IPS-18c (cell line): ENCODE measurements around the gene RHOU.
A peak's percentile ranks its signal among the peaks of the same experiment; 100 is the strongest.

ENCODE experiments used
- H3K4me3 ChIP-seq: 2 replicates; pipeline ENCODE4 v1.7.0; 2013; ENCODE audit warnings: low read depth, mild to moderate bottlenecking, low read length, moderate library complexity; ENCODE audit not compliant: insufficient read depth
- H3K9me3 ChIP-seq: one replicate; pipeline ENCODE4 v1.6.1; 2013; ENCODE audit warnings: mild to moderate bottlenecking, low read length, moderate library complexity; ENCODE audit not compliant: control insufficient read depth, insufficient read depth

The RHOU gene

GRCh38 chr1:228732426-228732825 lies 2.9 kb upstream of the RHOU start:
- Histone ChIP-seq H3K4me3 (no peak overlapping the region), H3K9me3 (no peaks in the 10 kb centered on the region)

- H3K4me3 ChIP-seq, result no peak overlapping the region
- H3K9me3 ChIP-seq, result no peaks in the 10 kb centered on the region
Measured at GRCh38 chr1:228733576-228733975, 1.7 kb upstream of the RHOU start.

DNA sequence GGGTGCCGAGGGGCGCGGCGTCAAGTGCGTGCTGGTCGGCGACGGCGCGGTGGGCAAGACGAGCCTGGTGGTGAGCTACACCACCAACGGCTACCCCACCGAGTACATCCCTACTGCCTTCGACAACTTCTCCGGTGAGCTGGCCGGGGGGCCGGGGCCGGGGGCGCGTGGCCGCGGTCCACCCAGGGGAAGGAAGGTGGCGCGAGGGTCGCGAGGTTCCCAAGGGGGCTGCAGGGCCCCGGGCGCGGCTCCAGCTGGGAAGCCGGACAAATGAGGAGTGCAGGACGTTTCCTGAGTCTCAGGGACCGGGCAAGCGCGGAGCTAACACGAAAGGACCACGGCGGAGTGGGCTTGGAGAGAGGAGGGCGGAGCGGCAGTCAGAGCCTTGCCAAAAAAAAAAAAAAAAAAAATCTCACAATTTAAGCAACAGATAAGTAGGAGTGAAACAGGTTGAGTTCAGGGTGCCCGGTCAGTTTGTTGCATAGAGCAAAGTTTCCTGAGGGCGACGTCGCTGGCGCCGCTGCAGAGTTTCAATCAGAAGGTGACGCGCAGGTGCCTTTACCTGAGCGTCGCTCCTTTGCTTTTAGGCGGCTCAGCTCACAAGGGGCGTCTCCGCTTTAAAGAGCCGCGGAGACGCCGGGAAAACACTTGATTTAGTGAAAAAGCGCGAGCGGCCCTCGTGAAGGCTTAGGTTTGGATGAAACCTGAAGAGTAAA lies 750 bp downstream of the RHOU start:
- no peaks in the 10 kb centered on the region for H3K9me3 ChIP-seq
- H3K4me3 ChIP-seq, result peak overlapping the region; percentile 65

DNA sequence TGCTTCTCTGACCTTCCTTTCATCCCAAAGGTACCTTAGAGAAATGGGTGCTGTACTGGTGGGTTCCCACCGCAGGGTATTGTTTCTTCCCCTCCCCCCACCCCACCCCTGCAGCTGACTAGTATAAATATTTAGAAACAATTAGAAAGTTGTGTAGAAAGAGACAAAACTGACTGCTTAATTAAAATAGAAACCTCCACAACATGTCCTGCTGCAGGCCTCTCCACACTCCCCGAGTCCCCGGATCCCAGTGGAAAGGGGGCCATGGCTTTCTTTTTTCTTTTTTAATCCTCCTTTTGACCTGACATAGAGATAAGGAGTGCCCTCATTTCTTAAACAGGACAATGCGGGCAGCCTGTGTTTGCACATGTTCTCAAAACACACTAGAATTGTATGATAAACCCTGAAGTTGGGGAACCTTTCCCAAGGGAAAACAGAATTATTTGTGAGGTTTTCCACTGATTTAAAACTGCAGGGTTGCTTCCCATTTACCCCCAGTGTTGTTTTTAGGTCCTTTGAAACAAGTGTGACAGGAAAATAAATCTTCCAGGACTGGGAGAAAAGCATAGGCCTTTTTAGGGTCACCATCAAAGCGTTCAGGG lies 1.7 kb downstream of the RHOU start:
- H3K4me3 ChIP-seq, result peak overlapping the region; percentile 65; the same call in 1 of the 2 replicates
- no peaks in the 10 kb centered on the region for H3K9me3 ChIP-seq

DNA sequence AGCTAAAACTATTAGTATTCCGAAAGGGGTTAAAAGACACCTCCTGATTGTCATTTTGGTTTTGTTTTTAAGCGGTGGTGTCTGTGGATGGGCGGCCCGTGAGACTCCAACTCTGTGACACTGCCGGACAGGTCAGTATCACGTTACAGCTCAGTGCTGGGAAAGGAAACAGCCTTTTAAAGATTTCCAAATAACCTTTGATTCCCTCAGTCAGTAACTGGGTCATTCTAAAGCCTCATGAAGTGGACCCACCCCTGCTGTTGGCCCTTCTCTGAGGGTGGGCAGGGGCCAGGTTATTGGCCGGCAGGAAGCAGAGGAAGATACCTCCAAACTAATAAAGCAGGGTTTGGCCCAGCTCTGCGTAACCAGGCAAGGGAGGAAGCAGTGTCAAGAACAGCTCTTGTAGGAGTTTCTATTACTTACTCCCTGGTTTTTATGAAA lies 2.3 kb downstream of the RHOU start:
- Histone ChIP-seq H3K4me3 (no peak overlapping the region), H3K9me3 (no peaks in the 10 kb centered on the region)

DNA sequence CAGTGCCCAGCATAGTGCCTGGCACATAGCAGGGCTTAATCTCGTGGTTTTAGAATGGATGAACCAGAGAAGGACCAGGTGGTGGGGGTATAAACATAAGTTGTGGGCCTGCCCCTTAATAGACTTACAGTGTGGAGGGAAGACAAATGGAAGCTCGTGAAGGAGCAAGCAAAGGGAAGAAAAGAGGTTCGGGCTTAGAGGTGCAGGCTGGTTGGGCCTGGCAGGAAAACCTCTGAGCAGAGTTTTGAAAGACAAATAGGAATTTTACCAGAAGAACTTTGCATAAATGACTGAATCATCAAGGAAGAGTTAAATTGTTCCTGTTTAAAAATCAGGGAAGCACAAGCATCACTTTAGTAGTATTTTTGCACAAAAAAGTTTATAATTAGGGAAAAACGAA lies 4.5 kb downstream of the RHOU start:
- H3K9me3 ChIP-seq, result no peaks in the 10 kb centered on the region
- no peak overlapping the region for H3K4me3 ChIP-seq

- H3K9me3 ChIP-seq, result no peaks in the 10 kb centered on the region
- no peak overlapping the region for H3K4me3 ChIP-seq
Measured at GRCh38 chr1:228740543-228741317, 5.5 kb downstream of the RHOU start.

GRCh38 chr1:228742281-228742860 lies 7.1 kb downstream of the RHOU start:
- H3K9me3 ChIP-seq, result no peaks in the 10 kb centered on the region
- H3K4me3 ChIP-seq, result no peak overlapping the region

DNA sequence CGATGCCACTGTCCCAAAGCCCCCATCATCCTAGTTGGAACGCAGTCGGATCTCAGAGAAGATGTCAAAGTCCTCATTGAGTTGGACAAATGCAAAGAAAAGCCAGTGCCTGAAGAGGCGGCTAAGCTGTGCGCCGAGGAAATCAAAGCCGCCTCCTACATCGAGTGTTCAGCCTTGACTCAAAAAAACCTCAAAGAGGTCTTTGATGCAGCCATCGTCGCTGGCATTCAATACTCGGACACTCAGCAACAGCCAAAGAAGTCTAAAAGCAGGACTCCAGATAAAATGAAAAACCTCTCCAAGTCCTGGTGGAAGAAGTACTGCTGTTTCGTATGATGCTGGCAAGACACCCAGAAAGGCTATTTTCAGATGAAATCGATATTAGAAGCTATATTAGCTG lies 8.1 kb downstream of the RHOU start:
- Histone ChIP-seq H3K9me3 (no peaks in the 10 kb centered on the region), H3K4me3 (no peak overlapping the region)

- H3K4me3 ChIP-seq, result no peak overlapping the region
Measured at GRCh38 chr1:228744356-228744755, 9.1 kb downstream of the RHOU start.

GRCh38 chr1:228744918-228745317 lies 9.6 kb downstream of the RHOU start:
- no peak overlapping the region for H3K4me3 ChIP-seq
- H3K9me3 ChIP-seq, result no peaks in the 10 kb centered on the region

More at GRCh38 chr1:228744356-228744755, 9.1 kb downstream of the RHOU start:
- no peaks in the 10 kb centered on the region for H3K9me3 ChIP-seq

DNA sequence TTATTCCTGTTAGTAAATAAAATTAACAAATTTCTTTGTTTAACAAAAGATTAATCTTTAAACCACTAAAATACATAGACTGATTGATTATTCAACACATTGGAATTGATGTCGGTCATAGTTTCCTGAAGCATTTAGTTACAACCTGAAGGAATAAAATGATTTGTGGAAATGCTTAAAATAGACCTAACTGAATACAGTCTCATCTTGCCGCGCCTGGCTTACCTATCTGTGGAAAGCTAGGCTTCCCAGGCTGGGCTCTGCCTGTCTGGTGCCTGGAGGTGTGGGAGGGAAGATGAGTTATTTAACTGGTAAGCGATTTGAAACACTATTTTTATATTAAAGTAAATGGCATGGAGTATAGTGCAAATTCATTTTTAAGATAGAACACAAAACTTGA lies 10.2 kb downstream of the RHOU start:
- H3K9me3 ChIP-seq, result no peaks in the 10 kb centered on the region

DNA sequence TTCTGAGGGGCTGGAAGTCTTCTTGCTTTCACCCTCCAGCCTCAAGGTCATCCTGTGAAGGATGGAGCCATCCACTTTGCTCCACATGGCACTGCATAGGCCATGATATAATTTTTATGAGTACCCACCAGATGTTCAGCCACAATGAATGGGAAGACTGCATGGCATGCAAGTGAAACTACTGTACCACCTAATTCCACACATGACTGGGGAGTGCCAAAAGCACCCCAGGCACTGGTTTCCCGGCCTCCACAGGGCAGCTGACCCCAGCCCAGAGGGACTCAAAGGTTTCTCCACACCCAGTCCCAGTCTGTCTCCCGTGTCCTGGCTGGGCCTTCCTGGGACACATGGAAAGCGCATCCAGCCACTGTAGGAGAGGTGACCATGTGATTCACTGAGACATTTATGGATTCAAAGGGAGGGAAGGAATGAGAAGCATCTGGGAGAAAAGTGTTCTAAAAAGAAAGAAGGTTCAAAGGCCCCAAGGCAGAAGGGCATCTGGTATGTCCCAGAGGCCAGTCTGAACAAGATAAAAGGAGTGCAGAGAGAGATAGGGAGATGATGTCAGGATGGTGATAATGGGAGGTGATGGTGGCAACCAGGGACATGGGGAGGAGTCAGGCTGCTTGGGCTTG lies 12.1 kb downstream of the RHOU start:
- Histone ChIP-seq H3K4me3 (no peak overlapping the region), H3K9me3 (no peaks in the 10 kb centered on the region)

More for the DNA sequence above, 10.2 kb downstream of the RHOU start:
- H3K4me3 ChIP-seq, result no peak overlapping the region

DNA sequence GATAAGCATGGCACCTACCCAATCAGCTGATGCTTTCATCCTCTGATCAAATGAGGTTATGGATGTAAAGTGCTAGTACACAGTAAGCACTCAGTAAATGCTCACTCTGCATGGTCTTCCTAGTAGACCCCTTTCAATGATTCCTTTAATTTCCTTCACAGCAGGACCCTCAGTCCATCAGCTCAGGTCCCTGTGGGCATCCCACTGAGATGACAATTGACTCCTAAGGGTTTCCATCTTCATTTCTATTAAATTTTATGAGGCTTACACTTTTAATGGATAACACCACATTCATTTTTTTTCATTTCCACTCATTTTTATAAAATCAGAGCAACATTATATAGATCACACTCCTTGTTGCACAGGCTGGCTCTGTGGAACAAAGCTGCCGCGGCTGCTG lies 12.8 kb downstream of the RHOU start:
- Histone ChIP-seq H3K4me3 (no peak overlapping the region), H3K9me3 (no peaks in the 10 kb centered on the region)

DNA sequence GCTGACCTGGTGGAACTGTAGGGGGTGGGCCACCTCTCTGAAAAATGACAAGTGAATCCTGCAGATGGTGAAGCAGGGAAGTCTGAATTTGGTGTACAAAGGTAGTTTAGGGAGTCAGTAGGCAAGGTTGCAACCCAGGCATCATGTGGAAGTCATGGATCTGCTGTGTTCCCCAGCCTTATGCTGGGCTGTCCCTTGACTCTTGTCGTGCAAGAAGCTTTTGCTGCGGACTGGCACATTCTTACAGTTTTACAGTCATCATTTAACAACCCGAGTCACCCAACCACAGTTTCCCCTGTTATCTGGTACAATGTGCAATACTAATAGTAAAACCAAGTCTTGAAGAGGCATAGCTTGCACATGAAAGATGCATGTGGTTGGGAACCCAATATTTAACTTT lies 13.2 kb downstream of the RHOU start:
- H3K4me3 ChIP-seq, result no peak overlapping the region
- no peaks in the 10 kb centered on the region for H3K9me3 ChIP-seq

DNA sequence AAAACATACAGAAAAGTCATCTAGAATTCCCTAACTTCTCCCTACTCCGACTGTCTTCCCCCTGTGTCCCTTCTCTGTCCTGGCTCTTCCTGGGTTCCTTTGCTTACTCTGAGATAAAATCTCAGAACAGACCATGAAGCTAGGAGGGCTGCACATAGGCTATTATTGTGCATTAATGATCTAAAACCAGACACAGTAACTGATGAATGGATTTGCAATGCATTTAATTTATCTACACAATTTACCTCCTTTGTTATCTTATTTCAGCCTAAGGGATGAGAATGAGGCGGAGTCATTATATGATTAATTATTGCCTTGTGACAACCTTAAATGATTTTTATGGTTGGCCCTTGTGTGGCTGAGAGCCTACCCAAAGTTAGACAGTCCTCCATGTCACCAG lies 14.5 kb downstream of the RHOU start:
- no peak overlapping the region for H3K4me3 ChIP-seq

GRCh38 chr1:228750915-228751314 lies 15.6 kb downstream of the RHOU start:
- no peaks in the 10 kb centered on the region for H3K9me3 ChIP-seq
- H3K4me3 ChIP-seq, result no peak overlapping the region

More for the DNA sequence above, 14.5 kb downstream of the RHOU start:
- no peaks in the 10 kb centered on the region for H3K9me3 ChIP-seq
